ENCODE measurements around the gene PPARA.
A peak's percentile ranks its signal among the peaks of the same experiment; 100 is the strongest.

PPARA gene

DNA sequence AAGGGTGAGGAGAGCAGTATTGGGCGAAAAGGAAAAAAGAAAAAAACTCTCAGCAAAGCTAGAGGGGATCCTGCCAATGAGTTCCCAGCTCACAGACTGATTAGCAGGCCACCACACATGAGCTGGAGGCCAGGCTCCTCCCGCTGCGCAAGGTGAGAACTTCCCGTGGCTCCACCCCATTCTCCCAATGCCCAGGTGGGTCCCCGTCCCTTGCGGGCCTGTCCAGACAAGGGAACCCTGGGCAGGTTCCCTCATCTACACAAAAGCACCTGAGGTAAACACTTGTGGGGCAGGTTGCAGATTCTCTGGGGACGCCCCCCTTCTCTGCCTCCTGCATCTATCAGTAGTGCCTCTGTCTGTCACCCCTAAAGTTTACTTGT, 53.3 kb downstream of the PPARA start:
- DNase-seq (ENCODE audit: low read depth in 2 of 2), result no peak

DNA sequence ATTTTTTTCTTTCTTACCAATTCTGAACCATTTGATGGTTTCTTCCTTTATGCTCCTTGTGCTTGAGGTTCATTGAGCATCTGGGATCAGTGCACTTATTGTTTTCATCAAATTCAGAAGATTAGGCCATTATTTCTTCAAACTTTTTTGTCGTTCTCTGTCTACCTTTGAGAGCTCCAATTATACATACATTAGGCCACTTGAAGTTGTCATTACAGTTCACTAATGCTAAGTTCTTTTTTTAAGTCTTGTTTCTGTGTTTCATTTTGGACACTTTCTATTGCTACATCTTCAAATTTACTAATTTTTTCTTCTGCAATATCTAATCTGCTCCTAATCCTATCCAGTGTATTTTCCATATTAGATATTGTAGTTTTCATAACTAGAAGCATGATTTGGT, 58.9 kb downstream of the PPARA start:
- DNase-seq (ENCODE audit: low read depth in 2 of 2), result no peak

DNA sequence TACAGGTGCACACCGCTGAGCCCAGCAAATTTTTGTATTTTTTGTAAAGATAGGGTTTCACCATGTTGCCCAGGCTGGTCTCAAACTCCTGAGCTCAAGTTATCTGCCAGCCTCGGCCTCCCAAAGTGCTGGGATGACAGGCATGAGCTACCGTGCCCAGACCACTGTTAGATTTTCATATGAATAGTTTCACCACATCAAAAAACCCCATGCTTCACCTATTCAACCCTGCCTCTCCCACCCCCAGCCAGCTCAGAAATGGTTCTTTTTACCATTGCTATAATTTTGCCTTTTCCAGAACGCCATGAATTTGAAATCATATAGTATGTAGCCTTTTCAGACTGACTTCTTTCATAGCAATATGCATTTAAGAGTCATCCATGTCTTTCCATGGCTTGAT, 61.9 kb downstream of the PPARA start:
- DNase-seq (ENCODE audit: low read depth in 2 of 2), result no peak

DNA sequence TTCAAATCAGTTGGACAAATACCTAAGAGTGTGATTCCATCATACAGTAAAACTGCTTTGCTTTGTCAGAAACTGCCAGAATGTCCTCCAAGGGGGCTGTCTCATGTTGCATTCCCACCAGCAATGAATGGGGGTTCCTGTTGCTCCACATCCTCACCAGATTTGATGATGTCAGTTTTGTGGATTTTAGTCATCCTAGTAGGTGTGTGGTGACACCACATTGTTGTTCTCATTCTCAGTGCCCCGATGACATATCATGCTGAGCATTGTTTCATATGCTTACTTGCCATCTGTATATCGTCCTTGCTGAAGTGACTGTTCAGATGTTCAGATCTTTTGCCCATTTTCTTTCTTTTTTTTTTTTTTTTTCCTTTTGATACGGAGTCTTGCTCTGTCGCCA, 62.7 kb downstream of the PPARA start:
- DNase-seq (ENCODE audit: low read depth in 2 of 2), result peak in 1 of 2 donors; percentile 5

DNA sequence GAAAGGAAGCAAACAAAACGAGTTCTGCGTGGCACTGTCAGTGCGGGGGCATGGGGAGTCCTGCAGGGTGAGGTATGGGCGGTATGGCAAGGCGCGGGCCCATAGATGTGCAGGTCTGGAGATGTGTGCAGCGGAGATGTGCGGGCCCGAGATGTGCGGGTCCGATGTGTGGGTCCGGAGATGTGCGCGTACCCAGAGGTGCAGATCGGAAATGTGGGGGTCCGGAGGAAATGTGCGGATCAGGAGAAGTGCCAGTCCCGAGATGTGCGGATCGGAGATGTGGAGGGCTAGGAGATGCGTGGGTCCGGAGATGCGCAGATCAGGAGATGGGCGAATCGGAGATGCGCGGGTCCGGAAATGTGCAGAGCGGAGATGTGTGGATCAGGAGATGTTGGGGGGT, 63.8 kb downstream of the PPARA start:
- no peak for DNase-seq (ENCODE audit: low read depth in 2 of 2)

DNA sequence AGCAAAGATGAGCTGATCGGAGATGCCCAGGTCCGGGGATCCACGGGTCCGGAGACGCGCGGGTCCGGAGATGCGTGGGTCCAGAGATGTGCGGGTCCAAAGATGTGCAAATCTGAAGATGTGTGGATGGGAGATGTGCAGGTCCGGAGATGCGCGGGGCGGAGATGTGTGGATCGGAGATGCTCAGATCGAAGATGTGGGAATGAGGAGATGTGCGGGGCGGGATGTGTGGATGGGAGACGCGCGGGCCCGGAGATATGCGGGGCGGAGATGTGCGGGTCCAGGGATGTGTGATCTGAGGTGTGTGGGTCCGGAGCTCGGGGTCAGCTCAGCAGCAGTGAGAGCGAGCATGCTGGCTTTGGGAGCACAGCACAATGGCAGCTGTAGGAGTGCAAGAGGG, 64.3 kb downstream of the PPARA start:
- DNase-seq (ENCODE audit: low read depth in 2 of 2), result no peak

DNA sequence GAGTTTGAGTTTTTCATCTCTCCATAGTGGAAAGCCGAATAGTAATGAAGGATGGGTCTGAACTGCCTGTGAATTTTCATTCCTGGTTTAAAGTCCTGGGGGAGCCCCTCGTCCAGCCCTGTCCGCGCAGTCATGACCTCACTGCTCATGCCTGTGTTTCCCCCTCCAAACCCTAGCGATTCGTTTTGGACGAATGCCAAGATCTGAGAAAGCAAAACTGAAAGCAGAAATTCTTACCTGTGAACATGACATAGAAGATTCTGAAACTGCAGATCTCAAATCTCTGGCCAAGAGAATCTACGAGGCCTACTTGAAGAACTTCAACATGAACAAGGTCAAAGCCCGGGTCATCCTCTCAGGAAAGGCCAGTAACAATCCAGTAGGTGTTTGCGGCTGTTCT, 69.3 kb downstream of the PPARA start:
- DNase-seq (ENCODE audit: low read depth in 2 of 2), result no peak

DNA sequence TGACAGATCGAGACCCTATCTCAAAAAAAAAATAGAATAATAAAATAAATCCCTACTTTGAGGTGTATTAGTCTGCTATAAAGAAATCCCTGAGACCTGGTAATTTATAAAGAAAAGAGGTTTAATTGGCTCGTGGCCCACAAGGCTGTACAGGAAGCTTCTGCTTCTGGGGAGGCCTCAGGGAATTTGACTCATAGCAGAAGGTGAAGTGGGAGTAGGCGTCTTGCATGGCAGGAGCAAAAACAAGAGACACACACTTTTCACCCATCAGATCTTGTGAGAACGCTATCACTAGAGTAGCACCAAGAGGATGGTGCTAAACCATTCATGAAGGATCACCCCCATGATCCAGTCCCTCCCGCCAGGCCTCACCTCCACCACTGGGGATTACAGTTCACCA, 70.6 kb downstream of the PPARA start:
- no peak for DNase-seq (ENCODE audit: low read depth in 2 of 2)

DNA sequence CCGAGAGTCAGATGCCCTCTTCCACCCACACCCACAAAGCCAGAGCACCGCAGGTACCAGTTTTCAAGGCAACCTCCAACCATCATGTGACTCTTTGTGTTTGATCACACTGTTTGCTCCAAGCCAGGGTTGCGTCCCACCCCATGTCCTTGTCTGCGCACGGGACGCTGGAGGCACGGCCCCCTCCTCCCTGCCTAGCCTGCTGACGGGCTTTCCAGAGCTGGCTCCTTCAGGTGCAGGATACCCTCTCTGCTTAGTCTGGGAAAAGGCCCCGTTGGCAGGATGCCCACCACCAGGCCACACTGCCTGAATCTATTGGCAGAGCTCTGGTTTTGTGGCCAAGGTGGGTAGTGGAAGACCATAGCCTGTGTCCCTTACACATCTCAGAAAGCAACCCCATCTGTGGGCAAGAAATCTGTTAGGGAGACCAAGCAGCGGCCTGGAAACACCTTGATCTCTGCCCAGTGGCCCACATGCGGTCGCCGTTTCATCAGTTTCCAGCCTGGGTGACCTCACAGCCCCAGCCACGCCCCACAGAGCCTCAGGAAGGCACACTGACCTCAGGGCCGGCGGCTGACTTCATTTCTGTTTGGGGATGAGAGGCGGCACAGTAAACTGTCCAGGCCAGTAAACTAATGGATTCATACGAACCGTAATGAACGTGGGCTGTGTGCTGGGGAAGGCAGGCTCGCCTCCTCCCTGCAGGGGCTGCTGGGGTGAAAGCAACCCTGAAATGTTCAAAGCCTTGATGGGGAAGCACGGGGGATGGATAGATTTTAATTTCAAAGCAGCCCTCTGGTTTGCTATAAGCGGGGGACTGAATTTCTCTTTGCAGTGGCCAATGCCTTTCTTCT, 73.9 kb downstream of the PPARA start:
- no peak for DNase-seq (ENCODE audit: low read depth in 2 of 2)

DNA sequence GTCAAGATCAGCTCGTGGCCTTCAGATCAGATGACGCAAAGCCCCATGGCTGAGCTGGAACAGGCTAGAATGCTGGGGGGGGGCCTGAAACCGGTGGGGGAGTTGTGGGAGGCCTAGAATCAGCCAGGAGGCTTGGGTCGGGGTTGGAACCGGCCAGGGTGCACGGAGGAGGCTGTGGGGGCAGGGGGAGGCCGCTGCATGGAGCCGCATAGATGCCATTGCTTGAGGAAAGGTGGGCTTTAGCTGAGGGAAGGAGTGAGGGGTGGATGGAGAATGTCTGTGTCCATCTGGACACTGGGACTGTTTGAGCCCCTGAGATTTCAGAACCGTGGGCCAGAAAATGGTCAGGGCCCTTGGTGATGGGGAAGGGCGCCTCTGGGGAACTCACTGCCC, 74.6 kb downstream of the PPARA start:
- no peak for DNase-seq (ENCODE audit: low read depth in 2 of 2)

DNA sequence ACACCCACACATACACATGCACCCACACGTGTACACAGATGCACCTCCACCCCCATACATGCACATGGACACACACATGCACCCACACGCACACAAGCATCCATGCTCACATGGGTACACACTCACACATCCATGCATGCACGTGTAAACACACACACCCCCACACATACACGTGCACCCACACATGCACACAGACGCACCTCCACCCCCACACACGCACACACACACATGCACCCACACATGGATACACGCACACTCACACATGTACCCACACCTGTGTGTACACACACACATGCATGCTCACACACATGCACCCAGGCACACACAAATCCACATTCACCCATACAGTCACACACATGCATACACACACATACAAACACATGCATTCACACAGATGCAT, 75.3 kb downstream of the PPARA start:
- no peak for DNase-seq (ENCODE audit: low read depth in 2 of 2)

DNA sequence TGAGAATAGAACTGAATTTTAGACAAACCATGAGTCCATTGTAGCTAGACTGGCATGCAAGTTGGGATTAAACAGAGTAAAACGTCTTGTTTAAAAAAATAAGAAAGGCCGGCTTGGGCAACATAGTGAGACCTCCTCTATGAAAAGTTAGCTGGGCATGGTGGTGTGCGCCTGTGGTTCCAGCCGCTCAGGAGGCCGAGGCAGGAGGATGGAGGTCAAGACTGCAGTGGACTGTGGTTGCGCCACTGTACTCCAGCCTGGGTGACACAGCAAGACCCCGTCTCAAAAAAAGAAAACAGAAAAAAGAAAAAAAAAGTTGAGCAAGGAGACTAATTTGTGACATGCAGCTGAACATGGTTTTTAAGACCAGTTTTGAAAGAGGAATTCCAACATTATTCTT, 76.3 kb downstream of the PPARA start:
- DNase-seq (ENCODE audit: low read depth in 2 of 2), result no peak

DNA sequence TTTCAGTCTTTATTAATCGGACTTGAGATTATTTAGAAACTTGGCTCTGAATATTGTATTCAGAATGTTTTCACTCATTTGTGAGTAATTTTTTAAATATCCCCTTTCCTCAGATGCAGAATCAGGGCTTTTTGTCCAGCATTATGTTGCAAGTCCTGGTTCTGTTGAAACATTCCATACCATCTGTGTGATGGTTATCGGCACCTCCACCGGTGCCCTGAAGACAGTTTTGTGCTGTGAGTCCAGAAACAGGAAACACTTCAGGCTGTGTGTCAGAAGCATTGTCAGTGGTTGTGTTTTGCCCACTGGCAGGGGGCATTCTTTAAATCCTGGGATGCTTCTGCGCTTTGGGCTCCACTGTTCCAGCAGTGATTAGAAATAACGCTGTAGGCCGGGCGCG, 79.4 kb downstream of the PPARA start:
- DNase-seq (ENCODE audit: low read depth in 2 of 2), result no peak

DNA sequence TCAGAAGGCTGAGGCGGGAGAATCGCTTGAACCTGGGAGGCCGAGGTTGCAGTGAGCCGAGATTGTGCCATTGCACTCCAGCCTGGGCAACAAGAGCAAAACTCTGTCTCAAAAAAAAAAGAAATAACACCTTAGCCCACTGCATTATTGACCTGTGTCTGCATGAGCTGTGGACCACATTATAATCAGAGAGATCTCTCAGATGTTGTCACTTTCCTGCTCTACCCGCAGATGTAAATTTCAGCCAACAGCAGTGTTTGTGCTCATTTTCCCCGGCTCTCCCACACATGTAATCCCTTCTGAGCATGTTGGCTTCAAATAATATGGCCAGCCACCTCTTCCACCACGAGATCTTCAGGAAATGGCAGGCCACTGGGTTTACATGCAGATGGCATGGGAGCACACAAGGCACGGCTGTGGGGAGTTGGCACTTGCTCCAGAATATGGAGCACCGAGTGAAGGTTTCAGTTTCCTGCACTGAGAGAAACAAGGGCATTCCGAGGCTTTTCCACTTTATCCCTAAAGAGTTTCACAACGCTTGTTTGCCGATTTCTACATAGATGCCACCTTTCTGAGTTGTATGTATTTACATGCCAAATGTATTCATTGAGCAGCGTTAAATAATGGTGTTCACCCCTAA, 80.1 kb downstream of the PPARA start:
- DNase-seq (ENCODE audit: low read depth in 2 of 2), result no peak

DNA sequence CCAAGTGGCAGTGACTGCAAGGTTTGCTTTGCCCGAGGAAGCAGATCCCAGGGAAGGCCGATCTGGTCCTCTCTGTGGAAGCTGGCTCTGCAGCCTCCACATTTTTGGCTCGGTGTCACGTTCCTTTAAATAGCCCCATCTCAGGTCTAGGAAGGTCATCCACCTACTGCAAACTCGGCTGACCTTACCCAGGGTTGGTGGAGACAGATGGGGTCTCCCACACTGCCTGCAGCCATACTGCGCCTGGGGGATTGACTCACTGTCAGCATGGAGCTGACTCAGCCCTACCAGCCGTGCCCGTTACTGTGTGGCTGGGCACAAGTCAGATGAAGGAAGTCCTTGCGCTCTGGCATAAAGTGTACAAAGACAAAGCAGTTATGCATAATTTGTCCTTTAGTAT, 82.9 kb downstream of the PPARA start:
- DNase-seq (ENCODE audit: low read depth in 2 of 2), result no peak

DNA sequence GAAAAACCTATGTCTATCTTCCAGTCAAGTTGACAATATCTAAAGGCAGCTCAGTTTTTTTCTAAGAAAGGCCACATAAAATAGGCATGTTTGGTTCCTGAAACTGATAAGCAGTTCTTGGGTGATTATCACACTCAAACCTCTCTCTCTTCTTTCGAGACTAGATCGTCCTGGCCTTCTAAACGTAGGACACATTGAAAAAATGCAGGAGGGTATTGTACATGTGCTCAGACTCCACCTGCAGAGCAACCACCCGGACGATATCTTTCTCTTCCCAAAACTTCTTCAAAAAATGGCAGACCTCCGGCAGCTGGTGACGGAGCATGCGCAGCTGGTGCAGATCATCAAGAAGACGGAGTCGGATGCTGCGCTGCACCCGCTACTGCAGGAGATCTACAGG, 84.6 kb downstream of the PPARA start:
- no peak for DNase-seq (ENCODE audit: low read depth in 2 of 2)

DNA sequence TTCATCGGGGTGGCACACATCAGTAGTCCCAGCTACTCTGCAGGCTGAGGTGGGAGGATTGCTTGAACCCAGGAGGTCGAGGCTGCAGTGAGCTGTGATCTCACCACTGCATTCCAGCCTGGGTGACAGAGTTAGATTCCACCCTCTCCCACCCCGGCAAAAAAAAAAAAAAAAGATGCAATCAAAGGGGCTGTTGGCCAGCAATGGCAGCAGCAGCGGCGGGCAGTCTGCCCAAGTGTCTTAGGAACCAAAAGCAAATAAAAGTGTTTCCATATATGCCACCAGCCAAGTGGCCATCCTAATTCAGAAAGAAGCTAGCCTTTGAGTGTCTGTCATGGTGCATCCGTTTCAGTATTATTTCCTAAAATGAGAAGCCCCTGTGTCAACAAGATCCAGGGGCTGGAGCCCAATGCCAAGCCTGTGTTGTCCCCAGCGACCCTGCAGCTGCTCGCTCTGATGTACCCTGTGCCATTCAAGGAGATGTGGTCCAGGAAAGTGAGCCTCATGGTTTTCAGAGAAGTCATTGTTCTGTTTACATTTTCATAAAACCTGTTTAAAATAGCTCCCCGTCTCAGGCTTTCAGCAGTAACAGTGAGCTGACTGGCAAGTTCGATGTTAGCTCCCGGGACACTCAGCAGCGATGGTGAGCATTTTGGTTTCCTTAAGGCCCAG, 87.3 kb downstream of the PPARA start:
- no peak for DNase-seq (ENCODE audit: low read depth in 2 of 2)

DNA sequence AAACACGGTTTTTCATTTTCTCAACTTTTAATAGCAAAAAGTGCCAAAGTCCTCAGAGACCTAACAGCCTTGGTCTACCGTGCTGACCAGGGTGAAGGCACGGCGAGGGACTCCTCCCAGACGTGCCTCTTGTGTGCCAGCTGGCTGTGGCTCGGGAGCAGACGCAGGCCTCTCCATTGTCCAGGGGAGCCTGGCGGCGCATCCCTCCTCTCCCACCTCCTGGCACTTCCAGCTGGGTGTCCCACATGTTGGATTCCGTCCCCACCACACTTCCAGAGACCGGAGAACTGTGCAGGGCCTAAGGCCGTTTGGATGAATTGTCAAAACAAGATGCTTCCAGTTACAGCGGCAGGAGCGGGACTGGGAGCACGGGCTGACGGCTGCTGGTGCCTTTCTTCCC, 88.2 kb downstream of the PPARA start:
- DNase-seq (ENCODE audit: low read depth in 2 of 2), result no peak

DNA sequence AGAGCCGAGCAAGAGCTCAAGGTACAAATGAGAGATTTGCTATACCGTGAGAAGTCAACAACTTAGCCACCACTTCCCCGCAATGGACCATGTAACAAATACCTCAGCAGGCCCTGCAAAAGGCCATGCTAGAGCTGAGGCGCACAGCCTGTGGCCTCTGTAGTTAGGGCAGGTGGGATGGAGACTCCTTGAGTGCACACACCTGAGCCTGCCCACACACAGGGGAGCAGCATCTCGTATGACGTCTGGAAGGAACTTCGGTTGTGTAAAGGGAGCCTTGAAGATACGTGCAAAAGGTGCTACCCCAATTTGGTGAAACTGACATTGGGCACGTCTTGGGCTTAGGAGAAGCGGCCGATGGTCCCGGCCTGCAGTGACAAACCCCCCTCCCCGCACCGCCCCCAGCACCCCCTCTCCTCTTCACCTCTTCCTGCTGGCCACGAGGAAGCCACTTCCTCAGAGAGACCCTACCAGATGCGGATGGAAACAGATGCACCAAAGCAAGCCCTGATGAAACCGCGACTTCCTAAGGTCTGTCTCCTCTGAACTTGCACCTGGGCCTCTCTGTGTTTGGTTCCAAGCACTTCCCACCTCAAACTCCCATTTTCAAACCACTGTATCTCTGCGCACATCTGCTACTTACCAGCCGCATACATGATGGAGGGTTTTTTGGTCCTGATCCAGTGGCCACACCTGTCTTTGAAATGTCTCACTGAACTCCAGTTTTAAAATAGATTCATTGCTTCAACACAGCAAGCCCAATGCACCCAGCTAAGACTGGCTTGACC, 89.1 kb downstream of the PPARA start:
- no peak for DNase-seq (ENCODE audit: low read depth in 2 of 2)

DNA sequence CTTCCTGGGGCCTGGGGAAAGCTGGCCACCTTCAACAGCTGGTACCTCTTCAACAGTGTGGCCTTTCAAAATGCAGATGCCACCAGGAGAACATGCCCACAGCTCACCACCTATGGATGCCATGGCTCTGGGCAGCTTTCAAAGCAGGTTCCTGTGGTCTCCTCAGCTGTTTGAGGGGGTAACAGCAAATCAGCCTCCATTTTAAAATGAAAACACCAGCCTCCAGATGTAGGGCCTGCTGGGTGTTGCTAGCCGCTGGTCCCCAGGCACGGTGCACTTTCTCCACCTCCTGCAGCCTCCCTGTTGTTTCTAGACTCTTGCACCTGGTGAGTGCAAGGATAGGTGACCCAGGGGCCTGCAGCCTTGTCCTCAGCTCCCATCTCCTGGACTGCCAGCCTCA, 89.7 kb downstream of the PPARA start:
- no peak for DNase-seq (ENCODE audit: low read depth in 2 of 2)

DNA sequence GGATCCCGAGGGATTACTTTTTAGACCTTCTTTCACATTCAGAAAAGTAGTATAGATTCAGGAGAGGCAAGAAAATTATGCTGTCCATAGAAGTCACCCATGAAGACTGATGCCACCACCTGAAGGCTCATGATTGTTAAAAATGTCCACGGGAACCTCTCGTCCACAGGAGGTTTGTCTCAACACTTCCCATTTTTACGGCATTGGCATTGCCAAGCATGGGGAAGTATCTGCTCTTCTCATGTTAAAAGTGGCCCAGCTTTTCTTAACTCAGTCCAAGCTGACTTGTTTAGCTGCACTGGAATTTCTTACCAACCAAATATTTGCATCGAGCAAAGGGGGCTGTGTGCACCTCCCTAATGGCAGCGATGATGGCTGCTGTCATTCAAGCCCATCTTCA, 90.2 kb downstream of the PPARA start:
- no peak for DNase-seq (ENCODE audit: low read depth in 2 of 2)

DNA sequence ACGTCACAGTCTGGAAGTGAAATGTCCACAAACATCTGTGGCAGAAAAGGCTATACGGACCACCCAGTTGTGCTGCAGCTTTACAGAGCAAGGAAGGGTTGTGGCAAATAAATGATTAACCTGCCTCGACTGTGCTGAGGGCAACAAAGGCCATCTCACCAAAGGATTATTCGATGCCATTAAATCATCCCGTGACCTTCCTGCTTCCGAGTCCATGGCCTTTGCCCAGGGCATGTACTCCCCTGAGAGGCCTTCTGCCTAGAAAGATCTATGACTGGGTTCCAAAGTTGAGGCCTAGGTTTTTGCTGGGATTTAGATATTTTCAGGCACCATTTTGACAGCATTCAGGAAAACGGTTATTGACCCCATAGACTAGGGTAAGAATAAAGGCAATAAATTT, 90.6 kb downstream of the PPARA start:
- DNase-seq (ENCODE audit: low read depth in 2 of 2), result no peak
